Measurements from ENCODE around the gene GTF2IRD1. TPM values are rescaled to one million over a fixed set of nuclear protein-coding genes. Genes with fewer than 3 reads are reported as not detected.

GTF2IRD1 gene, protein sequence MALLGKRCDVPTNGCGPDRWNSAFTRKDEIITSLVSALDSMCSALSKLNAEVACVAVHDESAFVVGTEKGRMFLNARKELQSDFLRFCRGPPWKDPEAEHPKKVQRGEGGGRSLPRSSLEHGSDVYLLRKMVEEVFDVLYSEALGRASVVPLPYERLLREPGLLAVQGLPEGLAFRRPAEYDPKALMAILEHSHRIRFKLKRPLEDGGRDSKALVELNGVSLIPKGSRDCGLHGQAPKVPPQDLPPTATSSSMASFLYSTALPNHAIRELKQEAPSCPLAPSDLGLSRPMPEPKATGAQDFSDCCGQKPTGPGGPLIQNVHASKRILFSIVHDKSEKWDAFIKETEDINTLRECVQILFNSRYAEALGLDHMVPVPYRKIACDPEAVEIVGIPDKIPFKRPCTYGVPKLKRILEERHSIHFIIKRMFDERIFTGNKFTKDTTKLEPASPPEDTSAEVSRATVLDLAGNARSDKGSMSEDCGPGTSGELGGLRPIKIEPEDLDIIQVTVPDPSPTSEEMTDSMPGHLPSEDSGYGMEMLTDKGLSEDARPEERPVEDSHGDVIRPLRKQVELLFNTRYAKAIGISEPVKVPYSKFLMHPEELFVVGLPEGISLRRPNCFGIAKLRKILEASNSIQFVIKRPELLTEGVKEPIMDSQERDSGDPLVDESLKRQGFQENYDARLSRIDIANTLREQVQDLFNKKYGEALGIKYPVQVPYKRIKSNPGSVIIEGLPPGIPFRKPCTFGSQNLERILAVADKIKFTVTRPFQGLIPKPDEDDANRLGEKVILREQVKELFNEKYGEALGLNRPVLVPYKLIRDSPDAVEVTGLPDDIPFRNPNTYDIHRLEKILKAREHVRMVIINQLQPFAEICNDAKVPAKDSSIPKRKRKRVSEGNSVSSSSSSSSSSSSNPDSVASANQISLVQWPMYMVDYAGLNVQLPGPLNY
- total RNA-seq (2022; extraction: Qiagen RNA extraction; ENCODE audit: low read depth): 19.4 to 25.3 TPM (median 24.3 TPM) in 5 replicates

GRCh38 chr7:74453322-74454011, at the start of gene GTF2IRD1:
TSS of gene GTF2IRD1 (plus strand) at chr7:74453906. CDS start at chr7:74508081, 54,175 bp downstream.

Other genes with a start within 250 kb of the GTF2IRD1 start
- gene LAT2, start 243.9 kb upstream of the GTF2IRD1 start, total RNA-seq (2022; extraction: Qiagen RNA extraction; ENCODE audit: low read depth): 0.97 to 1.6 TPM (median 1.1 TPM) in 5 replicates
- 48.5 to 60.7 TPM (median 56.3 TPM) in 5 replicates for gene RFC2, start 199.5 kb upstream of the GTF2IRD1 start, total RNA-seq (2022; extraction: Qiagen RNA extraction; ENCODE audit: low read depth)
- 11.7 to 17.4 TPM (median 15.2 TPM) in 5 replicates for gene CLIP2, start 164.5 kb upstream of the GTF2IRD1 start, total RNA-seq (2022; extraction: Qiagen RNA extraction; ENCODE audit: low read depth)
- 74.7 to 105 TPM (median 87.9 TPM) in 5 replicates for gene GTF2I, start 203.8 kb downstream of the GTF2IRD1 start, total RNA-seq (2022; extraction: Qiagen RNA extraction; ENCODE audit: low read depth)